ENCODE measurements around the gene GMEB2.

The GMEB2 gene

DNA sequence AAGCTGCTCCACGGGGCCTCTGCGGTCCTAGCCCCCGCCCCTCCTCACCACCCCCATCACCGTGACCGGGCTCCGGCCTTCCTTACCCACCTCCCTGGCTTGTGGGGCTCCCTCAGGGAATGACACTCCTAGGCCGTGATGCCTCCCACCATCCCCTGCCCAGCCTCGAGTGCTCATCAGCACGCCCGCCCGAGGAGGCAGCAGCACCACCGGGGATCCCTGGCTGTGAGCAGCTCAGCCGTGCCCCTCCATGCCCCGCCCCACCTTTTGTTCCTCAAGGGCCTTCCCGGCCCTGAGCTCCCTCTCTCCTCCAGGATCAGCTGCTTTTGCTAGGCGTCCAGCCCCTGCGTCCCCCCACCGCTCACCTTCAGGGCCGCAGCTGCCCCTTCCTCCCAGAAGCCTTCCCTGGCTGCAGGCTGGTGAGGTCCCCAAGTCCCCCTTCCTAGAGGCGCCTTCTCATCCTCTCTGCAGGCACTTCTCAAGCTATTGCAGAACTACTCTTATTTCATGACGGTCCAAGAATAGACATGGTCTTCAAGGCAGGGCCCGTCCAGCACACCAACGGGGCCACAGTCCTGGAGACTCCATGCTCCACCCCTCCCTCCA, 69.9 kb downstream of the GMEB2 start:
- DNase-seq, result no peak

DNA sequence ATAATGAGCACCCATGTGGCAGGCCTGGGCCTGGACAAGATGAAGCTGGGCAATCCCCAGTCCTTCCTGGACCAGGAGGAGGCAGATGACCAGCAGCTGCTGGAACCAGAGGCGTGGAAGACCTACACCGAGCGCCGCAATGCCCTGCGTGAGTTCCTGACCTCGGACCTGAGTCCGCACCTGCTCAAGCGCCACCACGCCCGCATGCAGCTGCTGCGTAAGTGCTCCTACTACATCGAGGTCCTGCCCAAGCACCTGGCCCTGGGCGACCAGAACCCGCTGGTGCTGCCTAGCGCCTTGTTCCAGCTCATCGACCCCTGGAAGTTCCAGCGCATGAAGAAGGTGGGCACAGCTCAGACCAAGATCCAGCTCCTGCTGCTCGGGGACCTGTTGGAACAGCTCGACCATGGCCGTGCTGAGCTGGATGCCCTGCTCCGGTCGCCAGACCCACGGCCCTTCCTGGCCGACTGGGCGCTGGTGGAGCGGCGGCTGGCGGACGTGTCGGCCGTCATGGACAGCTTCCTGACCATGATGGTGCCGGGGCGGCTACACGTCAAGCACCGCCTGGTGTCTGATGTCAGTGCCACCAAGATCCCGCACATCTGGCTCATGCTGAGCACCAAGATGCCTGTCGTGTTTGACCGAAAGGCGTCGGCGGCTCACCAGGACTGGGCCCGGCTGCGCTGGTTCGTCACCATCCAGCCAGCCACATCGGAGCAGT, 71.1 kb downstream of the GMEB2 start:
- DNase-seq, result no peak

DNA sequence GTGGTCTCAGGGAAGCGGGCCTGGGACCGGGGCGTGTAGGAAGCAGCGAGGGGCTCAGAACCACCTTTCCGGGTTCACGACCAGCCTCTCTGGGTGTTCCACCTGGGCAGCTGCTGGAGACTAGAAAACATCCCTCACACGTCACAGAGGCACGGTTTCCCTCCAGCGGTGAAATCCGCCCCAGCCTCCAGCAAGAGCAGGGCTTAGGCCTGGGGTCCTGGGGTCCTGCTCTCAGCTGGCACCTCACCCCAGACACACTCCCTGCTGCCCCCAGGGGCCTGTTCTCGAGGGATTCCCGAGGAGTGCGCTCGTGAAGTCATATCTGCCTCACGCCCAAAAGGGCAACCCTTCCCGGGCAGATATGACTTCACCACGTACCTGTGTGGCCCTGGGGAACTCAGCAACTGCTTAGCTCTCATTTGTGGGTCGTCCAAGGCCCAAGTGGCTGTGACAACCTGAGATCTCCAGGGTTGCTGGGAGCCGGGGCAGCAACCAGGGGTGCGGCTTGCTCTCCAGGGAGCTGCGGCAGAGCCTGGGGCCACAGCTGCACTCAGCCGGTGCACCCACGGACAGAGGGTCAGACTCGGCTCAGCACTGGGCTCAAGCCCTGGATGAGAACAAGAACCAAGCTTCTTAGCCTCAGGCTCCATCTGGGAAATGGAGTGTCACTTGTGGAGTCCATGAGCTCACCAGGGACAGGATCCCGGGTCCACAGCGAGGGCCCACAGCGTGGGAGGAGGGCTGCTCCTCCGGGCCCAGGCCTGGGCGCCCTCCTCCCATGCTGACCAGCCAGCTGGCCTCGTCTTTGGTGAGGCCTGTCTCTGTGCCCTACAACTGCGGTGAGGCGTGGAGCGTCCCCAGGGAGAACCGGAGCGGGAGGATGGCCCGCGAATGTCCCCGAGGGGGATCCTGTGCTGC, 72.3 kb downstream of the GMEB2 start:
- DNase-seq, result no peak

DNA sequence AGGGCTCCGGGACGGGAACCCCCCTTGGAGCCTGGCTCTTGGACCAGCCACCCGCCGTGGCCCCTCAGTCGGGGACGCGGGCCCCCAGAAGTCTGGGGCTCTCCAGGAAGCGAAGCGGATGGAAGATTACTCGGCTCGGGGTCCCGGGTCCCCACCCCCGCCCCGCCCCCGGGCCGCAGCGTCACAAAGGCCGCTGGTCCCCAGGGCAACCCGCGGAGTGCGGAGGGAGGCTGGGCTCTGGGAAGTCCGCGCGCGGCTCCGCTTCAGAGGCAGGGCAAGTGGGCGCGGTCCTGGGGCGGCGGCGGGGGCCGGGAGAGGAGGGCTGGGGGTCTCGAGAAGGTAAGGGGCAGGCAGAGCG, 73.0 kb downstream of the GMEB2 start, which contains the start of gene FNDC11:
FNDC11 (plus strand) TSS at position 227 of the 358 bp plus-strand sequence. CDS start 1,505 bp downstream, outside the sequence.
- no peak for DNase-seq

DNA sequence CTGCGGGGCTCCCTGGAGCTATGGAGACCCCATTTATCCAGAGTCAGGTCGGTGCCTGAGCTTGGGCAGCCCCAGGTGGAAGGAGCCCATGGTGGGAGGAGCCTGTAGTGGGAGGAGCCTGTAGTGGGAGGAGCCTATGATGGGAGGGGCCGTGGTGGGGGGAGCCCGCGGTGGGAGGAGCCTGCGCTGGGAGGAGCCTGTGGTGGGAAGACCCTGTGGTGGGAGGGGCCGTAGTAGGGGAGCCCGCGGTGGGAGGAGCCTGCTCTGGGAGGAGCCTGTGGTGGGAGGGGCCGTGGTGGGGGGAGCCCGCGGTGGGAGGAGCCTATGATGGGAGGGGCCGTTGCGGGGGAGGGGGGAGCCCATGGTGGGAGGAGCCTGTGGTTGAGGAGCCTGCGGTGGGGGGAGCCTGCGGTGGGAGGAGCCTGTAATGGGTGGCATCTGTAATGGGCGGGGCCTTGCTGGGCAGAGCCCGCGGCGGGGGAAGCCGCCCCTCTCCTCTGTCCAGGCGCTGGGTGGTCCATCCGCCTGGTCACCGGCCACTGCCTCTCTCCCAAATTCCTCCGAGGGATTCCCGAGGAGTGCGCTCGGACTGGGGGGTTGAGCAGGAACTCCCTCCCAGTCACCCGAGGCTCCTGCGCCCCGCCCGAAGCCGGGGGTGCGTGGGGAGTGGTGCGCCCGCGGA, 73.5 kb downstream of the GMEB2 start:
- no peak for DNase-seq

DNA sequence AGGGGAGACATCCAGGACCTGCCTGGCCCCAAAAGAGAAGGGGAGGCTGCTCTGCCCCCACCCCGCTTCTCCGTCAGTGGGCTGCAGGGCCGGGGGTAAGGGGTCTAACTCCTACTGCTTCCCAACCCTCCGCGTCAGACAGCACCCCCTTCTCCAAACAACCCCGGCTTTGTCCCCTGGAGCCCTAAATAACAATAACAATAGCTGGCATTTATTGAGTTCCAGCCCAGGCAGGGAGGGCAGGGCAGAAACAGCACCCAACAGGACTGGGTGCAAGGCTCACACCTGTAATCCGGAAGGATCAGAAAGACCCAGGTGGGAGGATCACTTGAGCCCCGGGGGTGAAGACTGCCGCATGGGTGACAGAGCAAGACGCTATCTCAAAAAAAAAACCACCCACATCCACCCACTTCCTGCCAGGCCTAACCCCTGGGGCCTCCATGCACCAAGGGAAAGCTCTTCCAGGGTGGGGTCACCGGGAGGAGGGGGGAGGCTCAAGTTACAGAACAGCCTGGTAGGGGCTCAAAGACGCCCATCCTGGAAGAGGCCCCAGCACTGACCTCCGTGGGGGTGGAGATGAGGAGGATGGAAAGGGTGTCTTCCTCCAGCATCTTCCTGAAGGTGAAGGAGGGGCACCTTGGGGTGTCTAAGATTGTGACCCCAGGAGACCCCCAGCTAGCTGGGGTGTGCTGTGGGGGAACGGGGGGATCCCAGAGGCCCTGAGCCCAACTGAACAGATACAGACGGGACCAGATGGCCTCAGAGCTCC, 74.2 kb downstream of the GMEB2 start:
- DNase-seq, result no peak

DNA sequence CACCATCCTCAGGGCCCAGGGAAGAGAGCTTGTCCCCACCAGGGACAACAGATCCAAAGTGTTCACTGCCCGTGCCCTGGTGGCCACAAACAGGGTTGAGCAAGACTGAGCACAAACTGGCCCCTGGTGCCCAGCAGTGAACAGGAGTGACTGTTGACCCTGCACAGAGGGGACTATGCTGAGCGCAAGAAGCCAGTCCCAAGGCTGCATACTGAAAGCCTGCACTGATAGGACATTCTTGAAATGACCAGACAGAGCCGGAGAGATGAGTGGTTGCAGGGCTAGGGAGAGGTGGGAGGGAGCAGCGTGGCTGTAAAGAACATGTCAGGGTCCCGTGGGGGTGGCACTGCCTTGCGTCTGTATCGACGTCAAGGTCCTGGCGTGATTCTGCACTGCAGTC, 75.8 kb downstream of the GMEB2 start:
- no peak for DNase-seq

DNA sequence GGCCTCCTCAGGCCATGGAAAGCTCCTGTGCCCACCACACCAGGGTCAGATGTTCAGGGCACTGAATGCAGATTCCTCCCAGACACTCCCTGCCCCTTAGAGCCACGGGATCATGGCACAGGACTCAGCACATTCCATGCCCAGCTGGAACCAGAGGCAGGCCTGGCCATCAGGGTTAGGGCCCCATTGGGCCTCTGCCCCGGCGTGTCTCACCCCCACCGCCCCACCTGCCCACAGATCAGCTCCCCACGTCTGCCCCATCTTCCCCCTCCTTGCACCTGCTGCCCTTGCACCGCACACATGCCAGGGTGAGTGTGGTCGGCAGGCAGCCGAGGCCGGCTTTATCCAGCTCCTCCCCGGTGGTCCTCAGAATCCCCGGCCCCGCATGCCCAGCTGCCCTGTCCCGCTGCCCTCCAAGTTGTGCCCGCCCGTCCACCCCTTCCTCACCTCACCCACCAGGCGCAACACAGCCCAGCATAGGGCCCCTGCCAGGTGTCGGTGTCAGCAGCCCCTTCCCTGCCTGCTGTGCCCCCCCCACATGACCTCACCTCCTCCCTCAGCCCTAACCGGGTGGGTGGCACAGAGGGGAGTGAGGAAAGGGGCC, 77.1 kb downstream of the GMEB2 start:
- DNase-seq, result no peak

DNA sequence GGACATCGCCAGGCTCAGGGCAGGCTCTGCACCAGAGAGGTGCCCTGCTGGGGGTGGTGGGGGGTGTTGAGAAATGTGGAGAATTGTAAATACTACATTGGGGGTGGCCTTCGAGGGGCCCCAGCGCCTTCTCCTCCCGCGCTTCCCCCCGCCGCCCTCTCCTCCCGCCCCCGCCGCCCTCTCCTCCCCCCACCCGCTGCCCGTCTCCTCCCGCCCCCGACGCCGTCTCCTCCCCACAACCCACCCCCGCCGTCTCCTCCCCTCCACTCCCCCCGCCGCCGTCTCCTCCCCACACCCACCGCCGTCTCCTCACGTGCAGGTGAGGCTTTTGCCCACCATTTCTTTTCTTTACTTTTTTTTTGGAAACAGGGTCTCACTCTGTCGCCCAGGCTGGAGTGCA, 77.9 kb downstream of the GMEB2 start:
- DNase-seq, result no peak

DNA sequence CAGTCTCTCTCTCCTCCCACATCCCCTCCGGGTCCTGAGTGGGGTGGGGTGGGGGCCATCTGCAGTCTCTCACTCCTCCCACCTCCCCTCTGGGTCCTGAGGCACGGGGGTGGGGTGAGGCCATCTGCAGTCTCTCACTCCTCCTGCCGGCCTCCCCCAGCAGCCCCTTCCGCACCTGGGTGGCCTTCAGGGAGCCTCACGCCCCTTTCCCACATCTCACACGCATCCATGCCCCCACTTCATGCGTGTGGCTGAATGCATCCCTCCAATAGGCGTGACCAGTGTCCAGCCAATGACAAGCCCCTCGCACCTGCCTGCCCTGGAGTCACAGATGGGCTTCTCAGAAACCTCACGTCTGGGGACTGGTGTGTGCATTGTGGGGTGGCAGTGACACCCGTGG, 78.4 kb downstream of the GMEB2 start:
- DNase-seq, result no peak

DNA sequence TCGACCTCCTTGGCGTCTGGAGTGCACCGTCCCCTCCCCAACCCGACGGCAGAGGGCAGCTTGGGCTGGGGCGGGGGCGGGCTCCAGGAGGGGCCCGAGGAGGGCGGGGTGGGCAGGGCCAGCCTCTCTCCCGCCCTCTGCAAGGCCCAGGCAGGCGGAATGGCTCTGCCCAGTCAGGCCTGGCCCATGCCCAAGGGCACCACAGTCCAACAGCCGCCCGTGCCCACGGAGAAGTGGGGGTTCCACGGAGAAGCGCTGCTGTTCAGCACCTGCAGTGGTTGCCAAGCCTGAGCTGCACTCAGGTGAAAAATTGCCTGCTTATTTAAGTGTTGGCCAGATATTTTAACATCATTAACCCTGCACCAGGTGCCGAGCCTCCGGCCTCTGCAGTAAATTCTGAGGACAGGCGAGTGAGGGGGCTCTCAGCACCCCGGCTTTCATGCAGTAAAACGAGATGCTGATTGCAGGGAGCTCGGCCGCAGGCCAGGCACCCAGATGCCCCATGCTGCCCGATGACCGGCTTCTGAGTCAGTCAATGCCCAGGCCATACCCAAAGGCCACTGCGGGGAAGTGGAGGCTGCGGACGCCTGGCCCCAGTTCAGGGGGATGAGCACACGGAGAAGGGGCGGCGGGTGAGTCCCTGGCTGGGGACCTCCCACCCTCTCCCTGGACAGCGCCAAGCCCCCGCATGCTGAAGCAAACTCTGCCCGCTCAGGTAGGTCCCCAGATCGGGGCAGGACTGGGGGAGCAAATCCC, 79.0 kb downstream of the GMEB2 start, which contains the start of gene SRMS:
SRMS (minus strand) TSS at position 25 of the 756 bp plus-strand sequence. CDS start 286 bp downstream, outside the sequence.
- DNase-seq, result no peak

DNA sequence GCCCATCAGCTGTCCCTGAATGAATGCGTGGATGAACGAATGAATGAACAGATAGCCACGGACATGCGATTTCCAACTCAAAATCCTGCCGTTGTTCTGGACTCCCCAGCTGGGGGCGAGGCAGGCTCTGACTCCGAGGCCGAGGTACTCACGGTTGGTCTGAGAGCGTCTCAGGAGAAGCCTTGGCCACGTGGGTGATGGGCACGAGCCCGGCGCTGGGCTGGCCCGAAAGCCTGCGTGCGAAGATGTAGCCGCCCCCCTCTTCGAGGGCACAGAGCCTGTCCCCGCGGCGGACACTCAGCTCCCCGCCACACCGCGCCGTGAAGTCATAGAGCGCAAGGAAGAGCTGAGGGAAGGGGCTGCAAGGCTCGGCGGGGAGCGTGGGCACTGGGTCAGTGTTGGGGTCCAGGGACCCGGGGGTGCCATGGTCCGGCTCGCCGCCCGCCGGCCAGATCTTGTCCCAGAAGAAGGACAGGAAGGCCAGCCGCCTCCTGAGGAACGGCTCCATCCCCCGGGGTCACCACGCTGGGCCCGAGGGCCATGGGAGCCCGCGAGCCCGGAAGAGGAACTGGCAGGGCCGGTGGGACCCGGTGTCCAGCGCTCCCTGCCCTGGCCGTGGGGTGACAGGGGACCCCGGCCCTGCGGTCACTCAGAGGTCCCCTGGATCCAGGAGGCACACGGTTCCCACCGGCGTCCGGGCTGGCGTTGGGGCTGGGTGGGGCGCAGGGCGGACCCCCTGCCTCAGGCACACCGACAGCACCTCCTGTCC, 79.8 kb downstream of the GMEB2 start:
- DNase-seq, result no peak

DNA sequence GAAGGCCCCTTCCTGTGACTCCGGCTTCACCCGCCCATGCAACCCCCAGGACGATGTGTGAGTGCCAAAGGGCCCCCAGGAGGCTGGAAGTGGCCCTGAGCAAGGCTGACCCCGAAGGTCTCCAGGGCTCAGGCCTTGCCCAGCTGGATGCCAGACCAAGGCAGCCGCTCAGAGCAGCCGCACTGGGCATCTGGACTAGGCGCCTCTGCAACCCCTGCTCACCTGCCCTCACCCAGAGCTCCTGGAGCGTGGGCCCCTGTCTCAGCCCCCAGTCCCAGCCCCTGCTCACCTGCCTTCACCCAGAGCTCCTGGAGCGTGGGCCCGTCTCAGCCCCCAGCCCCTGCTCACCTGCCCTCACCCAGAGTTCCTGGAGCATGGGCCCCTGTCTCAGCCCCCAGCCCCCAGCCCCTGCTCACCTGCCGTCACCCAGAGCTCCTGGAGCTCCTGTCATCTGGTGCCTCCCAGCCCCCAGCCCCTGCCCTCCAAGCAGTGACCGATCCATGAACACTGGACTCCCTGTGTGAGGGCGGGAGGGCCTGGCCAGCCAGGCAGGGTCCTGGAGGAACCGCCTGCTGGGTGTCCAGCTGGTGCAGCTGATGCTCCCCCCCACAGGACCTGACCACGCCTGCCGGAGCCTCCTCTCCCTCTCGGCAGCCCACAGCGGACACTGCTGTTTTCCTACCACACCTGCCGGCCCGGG, 80.5 kb downstream of the GMEB2 start:
- DNase-seq, result no peak

DNA sequence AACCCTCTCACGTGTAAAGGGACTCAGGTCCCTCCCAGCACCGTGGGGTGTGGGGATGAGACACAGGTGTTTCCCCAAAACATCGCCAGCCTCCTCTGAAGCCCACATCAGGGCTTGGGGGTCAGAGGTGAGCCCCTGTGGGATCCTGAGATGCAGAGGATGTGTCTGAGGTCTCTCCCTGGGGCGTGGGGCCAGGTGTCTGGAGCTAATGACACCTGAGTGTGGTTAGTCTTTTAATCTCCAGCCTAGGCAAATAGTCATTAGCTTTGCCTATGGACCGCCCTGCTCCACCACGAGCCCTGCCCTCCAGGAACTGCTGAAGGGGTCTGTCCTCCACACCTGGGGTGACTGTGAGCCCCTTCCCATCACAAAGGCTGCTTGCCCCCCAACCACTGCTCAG, 81.1 kb downstream of the GMEB2 start:
- no peak for DNase-seq

DNA sequence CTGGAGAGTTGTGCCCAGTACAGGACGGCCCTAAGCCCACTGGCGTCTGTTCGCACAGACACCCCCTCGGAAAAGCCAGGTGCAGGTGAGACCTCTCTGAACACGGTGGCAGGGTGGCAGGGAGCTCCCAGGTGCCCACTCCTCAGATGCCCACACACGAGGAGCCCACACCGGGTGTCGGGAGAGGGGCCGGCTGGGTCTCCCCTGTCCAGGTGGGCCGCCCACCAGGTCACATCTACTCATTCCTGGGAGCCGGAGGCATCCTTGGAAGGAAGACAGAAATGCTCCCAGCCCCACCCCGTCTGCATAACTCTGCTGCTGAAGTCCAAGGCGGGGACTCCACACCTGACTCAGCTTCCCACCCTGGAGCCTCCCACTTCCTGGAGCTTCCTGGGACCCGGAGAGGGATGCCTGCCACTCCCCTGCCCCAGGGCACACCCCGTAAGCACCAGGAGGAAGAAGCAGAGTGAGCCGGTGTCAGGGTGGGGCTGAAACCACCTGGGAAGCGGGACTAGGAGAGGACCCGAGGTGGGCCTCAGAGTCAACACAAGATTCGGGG, 81.9 kb downstream of the GMEB2 start:
- DNase-seq, result no peak

DNA sequence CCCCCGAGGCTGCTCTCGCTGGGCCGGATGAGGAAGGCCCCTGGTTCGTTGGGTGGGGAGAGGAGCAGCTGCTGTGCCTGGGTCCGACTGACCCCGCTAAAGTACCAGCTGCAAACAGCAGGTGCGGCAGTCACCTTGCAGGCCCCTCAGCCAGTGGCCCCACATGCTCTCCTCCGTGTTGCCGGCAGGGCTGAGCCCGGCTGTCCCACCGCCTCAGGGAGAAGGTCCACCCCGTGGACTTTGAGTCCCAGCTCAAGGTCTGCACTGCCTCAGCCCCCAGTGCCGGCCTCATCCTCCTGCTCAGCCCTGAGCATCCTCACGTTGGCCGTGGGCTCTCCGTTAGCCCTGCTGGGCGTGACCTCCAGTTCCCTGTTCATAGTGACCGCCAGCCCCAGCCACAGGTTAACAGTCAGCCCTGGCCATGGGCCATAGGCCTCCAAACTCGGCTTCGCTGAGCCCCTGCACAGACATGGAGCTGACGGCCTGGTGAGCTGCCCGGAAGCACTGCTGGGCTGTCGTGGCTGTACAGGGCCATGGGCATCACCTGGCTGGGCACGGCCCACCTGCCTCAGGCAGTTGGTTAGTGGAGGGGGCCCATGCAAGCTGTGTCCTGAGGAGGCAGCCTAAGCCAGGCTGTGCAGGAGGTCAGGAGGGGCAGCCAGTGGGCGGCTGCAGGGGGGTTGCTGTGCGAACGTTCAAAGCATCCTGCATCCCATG, 82.5 kb downstream of the GMEB2 start:
- no peak for DNase-seq

DNA sequence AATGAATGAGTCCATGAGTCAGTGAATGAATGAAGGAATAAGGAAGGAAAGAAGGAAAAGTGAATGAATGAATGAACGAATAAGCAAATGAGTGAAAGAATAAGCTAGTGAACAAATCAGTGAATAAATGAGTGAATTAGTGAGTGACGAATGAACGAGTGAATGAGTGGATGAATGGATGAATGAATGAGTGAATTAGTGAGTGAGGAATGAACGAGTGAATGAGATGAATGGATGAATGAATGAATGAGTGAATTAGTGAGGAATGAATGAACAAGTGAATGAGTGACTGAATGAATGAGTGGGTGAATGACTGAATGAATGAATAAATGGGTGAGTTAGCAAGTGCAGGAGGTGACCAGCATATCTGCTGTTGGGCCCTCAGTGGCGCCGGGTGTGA, 83.2 kb downstream of the GMEB2 start:
- DNase-seq, result no peak

DNA sequence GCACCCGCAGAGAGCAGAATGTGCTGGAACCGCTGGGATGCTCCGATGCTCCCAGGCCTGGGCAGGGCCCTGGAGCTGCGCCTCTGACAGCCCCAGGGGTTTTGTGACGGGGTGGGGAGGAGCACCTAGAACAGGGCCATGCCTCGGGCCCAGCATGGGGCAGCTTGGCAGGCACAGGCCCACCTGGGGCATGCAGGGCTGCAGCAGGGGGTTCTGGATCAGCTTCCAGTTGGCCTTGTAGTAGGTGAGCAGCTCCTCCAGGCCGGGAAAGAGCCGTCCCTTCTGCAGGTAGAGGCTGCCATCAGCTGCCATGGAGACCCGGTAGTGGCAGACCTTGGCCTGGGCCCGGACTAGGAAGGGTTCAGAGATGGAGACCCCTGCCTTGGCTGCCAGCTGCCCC, 83.8 kb downstream of the GMEB2 start:
- no peak for DNase-seq

DNA sequence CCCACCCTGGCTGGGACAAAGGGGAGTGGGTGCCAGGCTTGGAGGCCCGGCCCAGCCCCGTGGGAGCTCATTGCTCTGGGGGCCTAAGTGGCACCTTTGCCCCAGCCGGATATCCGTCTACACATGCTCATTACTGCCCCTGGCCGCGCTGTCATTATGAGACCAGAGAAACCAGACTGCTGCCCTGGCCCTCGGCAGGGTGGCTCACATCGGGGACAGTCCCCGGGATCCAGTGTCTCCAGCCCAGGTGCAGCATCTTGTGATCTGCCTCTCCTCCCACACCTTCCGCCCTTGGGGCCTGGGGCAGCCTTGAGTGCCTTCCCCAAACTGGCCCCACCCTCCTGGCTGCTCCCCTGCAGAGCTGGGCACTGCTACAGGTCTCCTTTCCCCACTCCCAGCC, 84.2 kb downstream of the GMEB2 start:
- no peak for DNase-seq
